H1 (cell line): ENCODE data around the gene KRT9. TPM values are rescaled to one million over a fixed set of nuclear protein-coding genes. Genes with fewer than 3 reads are reported as not detected.

ENCODE experiments used
- CEBPB ChIP-seq: IDR thresholded peaks from 2 replicates; pipeline ENCODE4 v1.6.1; 2012; ENCODE audit warnings: low read depth, low read length
- GABPA ChIP-seq: IDR thresholded peaks from 2 replicates; pipeline ENCODE4 v1.6.1; 2011; ENCODE audit warnings: mild to moderate bottlenecking, low read length, moderate library complexity, borderline replicate concordance; ENCODE audit not compliant: insufficient read depth
- KDM1A ChIP-seq: fragments of 200-600, 300-600 bp; sonication (generic); IDR thresholded peaks from 2 replicates; pipeline ENCODE4 v1.7.1; 2016; ENCODE audit warnings: mild to moderate bottlenecking, low read length, borderline replicate concordance
- KDM5A ChIP-seq: fragments of 200-600 bp; IDR thresholded peaks from 2 replicates; pipeline ENCODE4 v1.7.1; 2012; ENCODE audit warnings: mild to moderate bottlenecking, low read length, inconsistent platforms, mixed read lengths
- MAFK ChIP-seq: IDR thresholded peaks from 2 replicates; pipeline ENCODE4 v1.6.1; 2012; ENCODE audit warnings: low read depth, mild to moderate bottlenecking, improper control_type of control experiment, low read length
- SIN3A ChIP-seq, 2 experiments: IDR thresholded peaks in 1 of 2; conservative IDR thresholded peaks in 1 of 2; 2 replicates each; pipeline ENCODE4 v1.6.1; 2011 to 2012; ENCODE audit warnings: low read length in 2 of 2, improper control_type of control experiment in 1 of 2, low read depth in 1 of 2, mild to moderate bottlenecking in 1 of 2
- TAF1 ChIP-seq: IDR thresholded peaks from 2 replicates; pipeline ENCODE4 v1.6.1; 2011; ENCODE audit warnings: mild to moderate bottlenecking, low read depth, low read length
- polyA plus RNA-seq, 7 experiments: library from polyadenylated mRNA; depleted of rRNA in 3 of 7; stranded (reverse) in 5 of 7; unstranded in 2 of 7; fragments of >200 nt in 5 of 7; fragments of 200-250 nt in 2 of 7; gene quantifications; 1 replicate in 5 of 7; 2 replicates in 1 of 7; 4 replicates in 1 of 7; pipeline versions ENCODE4 v1.2.1 to v1.2.3, GENCODE V29; 2011 to 2013; ENCODE audit warnings: missing spikeins in 2 of 7, mixed read lengths in 2 of 7
- total RNA-seq: library from RNA; stranded (reverse); fragmentation: NEBNext Ultra II Directional; extraction: Animal tissue kit (Norgen Biotek cat#: 25700); gene quantifications from 2 replicates; pipeline ENCODE4 v1.2.1, GENCODE V29; 2021

The KRT9 gene
- total and polyA plus RNA-seq, 2 of the 8 experiments (the other 6 are each of a cell fraction or from before 2014, with no cell fraction given), result not detected

- no peak for TF ChIP-seq GABPA
- TF ChIP-seq MAFK, result no peak
- no peak for TF ChIP-seq CEBPB
- no peak for TF ChIP-seq SIN3A (conservative IDR thresholded peaks at IDR 0.05 in 1 of 2, IDR thresholded peaks at IDR 0.05 in 1 of 2; ENCODE audit: low read depth in 1 of 2, low read length in 2 of 2)
- TF ChIP-seq TAF1, result no peak
- TF ChIP-seq KDM1A, result no peak
- no peak for TF ChIP-seq KDM5A
Measured at GRCh38 chr17:41539979-41540701, 31.7 kb downstream of the KRT9 start (continued).
